Activated CD8-positive, alpha-beta memory T cell treated with anti-CD3 and anti-CD28 coated beads for 36 hours (primary cell): ENCODE data around the gene TNS2. TPM values are rescaled to one million over a fixed set of nuclear protein-coding genes. Genes with fewer than 3 reads are reported as not detected.

Experiments used
- CTCF ChIA-PET: fragments of 350-600 bp; sonication (Branson Sonifier 250); formaldehyde crosslinking; loops from one replicate; lab custom pipeline; 2021; ENCODE audit warnings: antibody characterized with exemption; lab: Charles Lee
- POLR2A ChIA-PET: fragments of 350-600 bp; sonication (Branson Sonifier 250); formaldehyde crosslinking; loops from one replicate; lab custom pipeline; 2021; ENCODE audit warnings: antibody characterized with exemption; lab: Charles Lee
- total RNA-seq, 2 experiments: library from RNA; stranded (reverse); gene quantifications; one replicate each; pipeline ENCODE4 v1.2.3, GENCODE V29; 2021

The TNS2 gene
- total RNA-seq, 2 experiments from 2014 or later = 2.1 to 2.3 TPM

- POLR2A ChIA-PET = interaction anchor here (0.6 to 1.6 kb wide), 3 partner anchors 14 to 134 kb away, joined by 4 to 10 read pairs (median 4); no protein-coding TSS in a partner anchor
- CTCF ChIA-PET = interaction anchor here (0.6 to 11.7 kb wide), 7 partner anchors 8 to 447 kb away, joined by 3 to 179 read pairs (median 3); partner anchors contain the start of genes IGFBP6 and SOAT2
Observed at GRCh38 chr12:53071591-53072551, 22.0 kb downstream of the TNS2 start.

- ChIA-PET CTCF (interaction anchor here (0.6 to 1.0 kb wide), 2 partner anchors 8 to 48 kb away, joined by 3 to 6 read pairs; no protein-coding TSS in a partner anchor), POLR2A (no interaction called here)
Observed at GRCh38 chr12:53073881-53074280, 24.0 kb downstream of the TNS2 start.

GRCh38 chr12:53074283-53074998 lies 24.6 kb downstream of the TNS2 start:
- ChIA-PET CTCF (interaction anchor here (0.6 to 7.1 kb wide), 4 partner anchors 8 to 47 kb away, joined by 3 to 60 read pairs (median 6); no protein-coding TSS in a partner anchor), POLR2A (no interaction called here)

- POLR2A ChIA-PET = no interaction called here
Observed at GRCh38 chr12:53074999-53075370, 25.1 kb downstream of the TNS2 start.

GRCh38 chr12:53076461-53076860 lies 26.6 kb downstream of the TNS2 start:
- ChIA-PET CTCF (interaction anchor here (0.9 to 7.1 kb wide), 5 partner anchors 10 to 28 kb away, joined by 3 to 60 read pairs (median 6); partner anchors contain the start of gene SOAT2), POLR2A (interaction anchor here (0.6 kb wide), 1 partner anchor 199 kb away, joined by 3 read pairs; no protein-coding TSS in a partner anchor)

More at GRCh38 chr12:53074999-53075370, 25.1 kb downstream of the TNS2 start:
- CTCF ChIA-PET = interaction anchor here (2.2 to 7.1 kb wide), 2 partner anchors 8 to 25 kb away, joined by 6 to 60 read pairs; no protein-coding TSS in a partner anchor

GRCh38 chr12:53077030-53077429 lies 27.2 kb downstream of the TNS2 start:
- ChIA-PET CTCF (interaction anchor here (1.4 to 7.1 kb wide), 3 partner anchors 10 to 29 kb away, joined by 3 to 60 read pairs (median 6); no protein-coding TSS in a partner anchor), POLR2A (no interaction called here)

- POLR2A ChIA-PET = interaction anchor here (0.6 to 2.9 kb wide), 9 partner anchors 12 to 422 kb away, joined by 3 to 19 read pairs (median 5); partner anchors contain the start of genes IGFBP6, SOAT2 and TARBP2
Observed at GRCh38 chr12:53078425-53079225, 28.8 kb downstream of the TNS2 start.

GRCh38 chr12:53079226-53080117 lies 29.6 kb downstream of the TNS2 start, which contains the start of gene SPRYD3:
SPRYD3 (minus strand) TSS chr12:53079390; CDS start chr12:53079333, 57 bp downstream.
- POLR2A ChIA-PET = interaction anchor here (0.6 to 2.9 kb wide), 10 partner anchors 13 to 422 kb away, joined by 3 to 19 read pairs (median 4); partner anchors contain the start of genes IGFBP6, SOAT2 and TARBP2
- CTCF ChIA-PET = interaction anchor here (0.5 to 7.1 kb wide), 10 partner anchors 9 to 1807 kb away, joined by 3 to 60 read pairs (median 6); partner anchors contain the start of genes IGFBP6 and SOAT2

More at GRCh38 chr12:53078425-53079225, 28.8 kb downstream of the TNS2 start:
- CTCF ChIA-PET = interaction anchor here (1.1 to 7.1 kb wide), 6 partner anchors 12 to 102 kb away, joined by 3 to 60 read pairs (median 11); partner anchors contain the start of genes IGFBP6 and SOAT2

GRCh38 chr12:53082637-53083175 lies 32.8 kb downstream of the TNS2 start:
- ChIA-PET POLR2A (interaction anchor here (1.3 kb wide), 1 partner anchor 20 kb away, joined by 3 read pairs; the partner anchor contains the start of gene SOAT2), CTCF (interaction anchor here (1.0 kb wide), 1 partner anchor 15 kb away, joined by 5 read pairs; the partner anchor contains the start of gene IGFBP6)

GRCh38 chr12:53086361-53086760 lies 36.5 kb downstream of the TNS2 start:
- CTCF ChIA-PET = interaction anchor here (0.9 to 1.9 kb wide), 2 partner anchors 13 to 20 kb away, joined by 4 to 11 read pairs; no protein-coding TSS in a partner anchor
- POLR2A ChIA-PET = interaction anchor here (0.5 kb wide), 1 partner anchor 44 kb away, joined by 3 read pairs; no protein-coding TSS in a partner anchor

GRCh38 chr12:53090105-53090504 lies 40.2 kb downstream of the TNS2 start:
- ChIA-PET POLR2A (no interaction called here), CTCF (interaction anchor here (1.3 kb wide), 1 partner anchor 10 kb away, joined by 3 read pairs; the partner anchor contains the start of gene SPRYD3)

GRCh38 chr12:53090554-53090953 lies 40.7 kb downstream of the TNS2 start:
- ChIA-PET CTCF (interaction anchor here (0.7 to 1.3 kb wide), 2 partner anchors 11 to 25 kb away, joined by 3 to 4 read pairs; partner anchors contain the start of gene SPRYD3), POLR2A (no interaction called here)

- ChIA-PET CTCF (interaction anchor here (5.0 kb wide), 1 partner anchor 24 kb away, joined by 33 read pairs; no protein-coding TSS in a partner anchor), POLR2A (no interaction called here)
Observed at GRCh38 chr12:53091756-53092155, 41.9 kb downstream of the TNS2 start.

GRCh38 chr12:53093777-53094393 lies 44.0 kb downstream of the TNS2 start:
- CTCF ChIA-PET = interaction anchor here (5.0 kb wide), 1 partner anchor 27 kb away, joined by 33 read pairs; no protein-coding TSS in a partner anchor
- POLR2A ChIA-PET = interaction anchor here (1.4 kb wide), 1 partner anchor 15 kb away, joined by 3 read pairs; the partner anchor contains the start of gene SPRYD3

- ChIA-PET POLR2A (no interaction called here), CTCF (interaction anchor here (5.0 kb wide), 1 partner anchor 27 kb away, joined by 33 read pairs; no protein-coding TSS in a partner anchor)
Observed at GRCh38 chr12:53094394-53094787, 44.5 kb downstream of the TNS2 start.
